Activated CD4-positive, alpha-beta T cell treated with anti-CD3 and anti-CD28 coated beads for 36 hours (primary cell): ENCODE results near the gene FGF18. TPM values are rescaled to one million over a fixed set of nuclear protein-coding genes. Genes with fewer than 3 reads are reported as not detected.

Experiments used
- ATAC-seq: fragments of 200-7000 bp; cut with Tn5 transposase; one replicate; pipeline ENCODE4 v1.10.0; 2021; ENCODE audit warnings: mild to moderate bottlenecking, moderate library complexity
- CTCF ChIA-PET: fragments of 350-600 bp; sonication (Branson Sonifier 250); formaldehyde crosslinking; loops from one replicate; lab custom pipeline; 2021; ENCODE audit warnings: antibody characterized with exemption; lab: Charles Lee
- POLR2A ChIA-PET: fragments of 350-600 bp; sonication (Branson Sonifier 250); formaldehyde crosslinking; loops from one replicate; lab custom pipeline; 2021; ENCODE audit warnings: antibody characterized with exemption, inconsistent platforms; lab: Charles Lee
- DNase-seq: peaks from one replicate; pipeline ENCODE4 v3.0.0-alpha.2; 2020
- H3K27ac Mint-ChIP-seq: one replicate; pipeline ENCODE4 v1.8.0; 2021; ENCODE audit warnings: mixed read lengths
- H3K27me3 Mint-ChIP-seq: one replicate; pipeline ENCODE4 v1.8.0; 2021; ENCODE audit warnings: mixed read lengths
- H3K36me3 Mint-ChIP-seq: one replicate; pipeline ENCODE4 v1.8.0; 2021; ENCODE audit warnings: low read depth, mixed read lengths
- H3K4me1 Mint-ChIP-seq: one replicate; pipeline ENCODE4 v1.8.0; 2021; ENCODE audit warnings: mixed read lengths
- H3K4me3 Mint-ChIP-seq: one replicate; pipeline ENCODE4 v1.8.0; 2021; ENCODE audit warnings: mild to moderate bottlenecking, moderate library complexity, mixed read lengths
- H3K9me3 Mint-ChIP-seq: one replicate; pipeline ENCODE4 v1.8.0; 2021; ENCODE audit warnings: low read depth, mixed read lengths
- intact Hi-C, 2 experiments: fragments of 100-400 bp; cut with DNase I in 1 of 2; cut with micrococcal nuclease in 1 of 2; formaldehyde crosslinking; loops; one replicate each; pipeline versions ENCODE4 v1.14.2 to v1.15.1; 2022 to 2024; cut with DNase I, micrococcal nuclease
- total RNA-seq, 2 experiments: library from RNA; stranded (reverse); gene quantifications; one replicate each; pipeline ENCODE4 v1.2.3, GENCODE V29; 2021

Gene FGF18
- total RNA-seq, 2 experiments from 2014 or later, result not detected

DNA sequence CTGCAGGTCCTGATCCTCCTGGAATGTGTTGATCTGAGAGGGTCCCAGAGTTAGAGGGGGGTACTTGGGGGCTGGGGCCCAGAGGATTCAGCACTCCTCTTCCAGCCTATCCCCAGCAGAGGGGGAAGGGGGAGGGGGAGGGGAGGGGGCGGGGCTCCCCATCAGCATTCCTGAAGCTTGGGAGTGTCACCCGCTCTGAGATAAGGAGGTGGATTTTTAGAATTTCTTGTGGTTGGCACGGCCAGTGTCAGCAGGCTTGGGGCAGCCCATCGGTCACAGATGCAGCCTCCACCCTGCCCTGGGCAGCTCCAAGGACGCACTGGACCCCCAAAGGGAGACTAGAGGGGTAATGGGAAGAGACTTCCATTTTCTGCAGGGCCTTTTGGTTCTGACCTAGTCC lies 5.3 kb downstream of the FGF18 start:
- peaks cover 6% of the 10 kb centered on the region for H3K4me1 Mint-ChIP-seq
- H3K27me3 Mint-ChIP-seq, result peaks cover 21% of the 10 kb centered on the region
- H3K4me3 Mint-ChIP-seq, result no peak overlapping the region
- H3K27ac Mint-ChIP-seq, result no peak overlapping the region
- H3K36me3 Mint-ChIP-seq, result no peaks in the 10 kb centered on the region
- ATAC-seq, result no peak
- intact Hi-C loops, result no loop called here
- no peaks in the 10 kb centered on the region for H3K9me3 Mint-ChIP-seq
- ChIA-PET POLR2A (no interaction called here), CTCF (no interaction called here)
- DNase-seq, result no peak

DNA sequence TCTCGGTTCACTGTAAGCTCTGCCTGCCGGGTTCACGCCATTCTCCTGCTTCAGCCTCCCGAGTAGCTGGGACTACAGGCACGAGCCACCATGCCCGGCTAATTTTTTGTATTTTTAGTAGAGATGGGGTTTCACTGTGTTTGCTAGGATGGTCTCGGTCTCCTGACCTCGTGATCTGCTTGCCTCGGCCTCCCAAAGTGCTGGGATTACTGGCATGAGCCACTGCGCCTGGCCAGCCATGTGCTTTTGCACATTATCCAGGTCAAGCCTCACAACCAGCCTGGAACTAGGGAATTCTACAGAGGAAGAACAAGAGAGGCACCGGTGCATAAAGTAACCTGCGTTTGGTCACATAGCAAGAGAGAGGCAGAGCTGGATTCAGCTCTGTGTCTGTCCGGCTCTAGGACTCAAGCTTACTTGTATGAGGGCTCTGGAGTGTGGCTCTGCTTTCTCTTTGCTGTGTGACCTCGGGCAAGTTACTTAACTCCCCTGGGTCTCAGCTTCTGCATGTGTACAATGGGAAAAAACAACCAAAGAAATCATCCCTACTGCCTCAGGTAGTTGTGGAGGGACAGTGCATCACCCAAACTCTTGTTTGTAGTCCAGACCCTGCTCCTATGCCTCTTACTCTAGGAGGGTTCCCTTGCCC lies 6.3 kb downstream of the FGF18 start:
- H3K4me3 Mint-ChIP-seq, result no peak overlapping the region
- no peak for DNase-seq
- peaks cover 16% of the 10 kb centered on the region for H3K27me3 Mint-ChIP-seq
- H3K9me3 Mint-ChIP-seq, result no peaks in the 10 kb centered on the region
- CTCF ChIA-PET, result interaction anchor here (0.7 kb wide), 1 partner anchor 16 kb away, joined by 3 read pairs; no protein-coding TSS in a partner anchor
- H3K36me3 Mint-ChIP-seq, result no peaks in the 10 kb centered on the region
- POLR2A ChIA-PET, result no interaction called here
- H3K4me1 Mint-ChIP-seq, result peaks cover 2% of the 10 kb centered on the region
- no peak for ATAC-seq
- intact Hi-C loops, result no loop called here
- H3K27ac Mint-ChIP-seq, result no peak overlapping the region

- CTCF ChIA-PET, result no interaction called here
- ATAC-seq, result no peak
- POLR2A ChIA-PET, result no interaction called here
- intact Hi-C loops, result no loop called here
- no peak for DNase-seq
- no peaks in the 10 kb centered on the region for H3K36me3 Mint-ChIP-seq
- no peak overlapping the region for H3K4me3 Mint-ChIP-seq
- H3K9me3 Mint-ChIP-seq, result no peaks in the 10 kb centered on the region
- no peak overlapping the region for H3K27ac Mint-ChIP-seq
- peaks cover 11% of the 10 kb centered on the region for H3K27me3 Mint-ChIP-seq
- no peaks in the 10 kb centered on the region for H3K4me1 Mint-ChIP-seq
Observed at GRCh38 chr5:171426266-171426665, 6.8 kb downstream of the FGF18 start.

GRCh38 chr5:171426680-171427079 lies 7.2 kb downstream of the FGF18 start:
- intact Hi-C loops, result no loop called here
- Mint-ChIP-seq H3K4me1 (no peaks in the 10 kb centered on the region), H3K36me3 (no peaks in the 10 kb centered on the region), H3K9me3 (no peaks in the 10 kb centered on the region), H3K27ac (no peak overlapping the region), H3K27me3 (peaks cover 7% of the 10 kb centered on the region), H3K4me3 (no peak overlapping the region)
- ATAC-seq (no peak), DNase-seq (no peak)
- ChIA-PET POLR2A (no interaction called here), CTCF (no interaction called here)

DNA sequence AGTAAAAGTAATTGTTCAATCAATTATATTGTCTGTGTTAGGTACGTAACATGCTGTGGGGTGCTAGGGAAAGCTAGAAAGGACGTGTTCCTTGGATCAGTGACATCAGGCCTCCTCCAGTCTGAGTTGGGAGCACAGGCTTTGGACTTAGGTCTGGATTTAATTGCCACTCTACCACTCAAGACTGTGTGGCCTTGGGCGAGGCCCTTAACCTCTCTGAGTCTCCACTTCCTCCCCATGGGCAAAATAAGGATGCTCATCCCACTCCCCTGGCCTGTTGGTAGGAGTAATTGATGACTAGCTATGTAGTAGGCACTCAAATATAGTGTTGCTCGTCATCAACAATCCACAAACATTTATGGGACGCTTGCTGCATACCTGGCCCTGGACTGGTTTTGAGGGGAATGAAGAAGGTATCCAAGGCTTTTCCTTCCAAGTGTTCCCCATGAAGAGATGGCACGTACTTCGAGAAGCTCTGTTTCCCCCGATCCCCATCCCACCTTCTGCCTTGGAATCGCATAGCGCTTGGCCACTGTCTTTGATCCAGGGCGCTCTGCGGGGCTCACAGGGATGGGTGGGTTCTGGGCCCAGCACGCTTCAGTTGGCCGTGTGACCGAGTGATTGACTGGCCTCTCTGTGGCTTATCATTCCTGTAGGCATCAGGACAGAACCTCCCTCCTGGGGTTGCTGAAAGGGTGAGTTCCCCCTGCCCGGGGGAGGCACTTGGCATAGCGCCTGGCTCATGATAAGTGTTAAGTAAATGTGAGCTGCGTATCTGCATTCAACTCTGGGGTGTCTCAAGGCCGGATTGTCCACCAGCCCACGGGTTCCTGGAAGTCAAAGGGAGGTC lies 8.1 kb downstream of the FGF18 start:
- no peak for DNase-seq
- H3K27ac Mint-ChIP-seq, result no peak overlapping the region
- H3K9me3 Mint-ChIP-seq, result no peaks in the 10 kb centered on the region
- ATAC-seq, result no peak
- H3K27me3 Mint-ChIP-seq, result peaks cover 2% of the 10 kb centered on the region
- H3K36me3 Mint-ChIP-seq, result no peaks in the 10 kb centered on the region
- ChIA-PET CTCF (no interaction called here), POLR2A (no interaction called here)
- intact Hi-C loops, result no loop called here
- H3K4me3 Mint-ChIP-seq, result no peak overlapping the region
- no peaks in the 10 kb centered on the region for H3K4me1 Mint-ChIP-seq

DNA sequence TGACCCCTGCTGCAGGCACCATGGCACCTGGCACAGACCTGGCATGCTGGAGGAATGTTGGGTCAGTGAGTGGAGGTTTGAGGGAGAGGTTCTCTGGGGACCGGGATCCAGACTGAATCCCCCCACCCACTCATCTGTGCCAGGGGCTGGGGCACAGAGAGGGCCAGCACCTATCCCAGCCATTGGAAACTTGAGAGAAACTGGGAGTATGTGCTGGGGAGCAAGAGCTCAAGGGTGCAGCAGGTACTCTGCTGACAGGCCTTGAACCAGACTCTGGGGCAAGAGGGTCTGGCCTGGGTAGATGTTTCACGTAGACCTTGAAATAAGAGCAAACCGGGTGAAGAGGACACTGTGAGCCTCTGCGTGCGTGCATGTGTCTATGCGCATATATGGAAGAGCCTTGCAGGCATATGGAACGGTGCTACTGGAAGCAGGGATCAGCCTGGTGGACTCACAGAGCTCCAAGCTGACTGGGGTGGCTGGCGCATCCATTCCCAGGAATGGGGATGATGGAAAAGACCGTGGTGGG lies 8.8 kb downstream of the FGF18 start:
- ATAC-seq (no peak), DNase-seq (no peak)
- ChIA-PET CTCF (no interaction called here), POLR2A (no interaction called here)
- H3K4me3 Mint-ChIP-seq, result no peak overlapping the region
- H3K36me3 Mint-ChIP-seq, result no peaks in the 10 kb centered on the region
- peaks cover 2% of the 10 kb centered on the region for H3K27me3 Mint-ChIP-seq
- H3K27ac Mint-ChIP-seq, result no peak overlapping the region
- no peaks in the 10 kb centered on the region for H3K9me3 Mint-ChIP-seq
- H3K4me1 Mint-ChIP-seq, result no peaks in the 10 kb centered on the region
- intact Hi-C loops, result no loop called here

GRCh38 chr5:171428809-171429542 lies 9.5 kb downstream of the FGF18 start:
- H3K36me3 Mint-ChIP-seq, result no peaks in the 10 kb centered on the region
- POLR2A ChIA-PET, result no interaction called here
- intact Hi-C loops, result no loop called here

GRCh38 chr5:171429543-171429910 lies 10.1 kb downstream of the FGF18 start:
- H3K27ac Mint-ChIP-seq, result no peak overlapping the region
- CTCF ChIA-PET, result interaction anchor here (0.6 kb wide), 1 partner anchor 35 kb away, joined by 3 read pairs; no protein-coding TSS in a partner anchor
- DNase-seq, result no peak
- intact Hi-C loops, result no loop called here
- H3K4me1 Mint-ChIP-seq, result no peaks in the 10 kb centered on the region
- H3K36me3 Mint-ChIP-seq, result no peaks in the 10 kb centered on the region
- H3K9me3 Mint-ChIP-seq, result no peaks in the 10 kb centered on the region
- no peaks in the 10 kb centered on the region for H3K27me3 Mint-ChIP-seq
- H3K4me3 Mint-ChIP-seq, result no peak overlapping the region
- POLR2A ChIA-PET, result no interaction called here
- no peak for ATAC-seq

More at GRCh38 chr5:171428809-171429542, 9.5 kb downstream of the FGF18 start:
- H3K9me3 Mint-ChIP-seq, result no peaks in the 10 kb centered on the region
- no peak overlapping the region for H3K27ac Mint-ChIP-seq
- H3K4me1 Mint-ChIP-seq, result no peaks in the 10 kb centered on the region
- no peak for ATAC-seq
- H3K27me3 Mint-ChIP-seq, result no peaks in the 10 kb centered on the region
- CTCF ChIA-PET, result no interaction called here
- H3K4me3 Mint-ChIP-seq, result no peak overlapping the region
- no peak for DNase-seq

GRCh38 chr5:171431251-171431777 lies 11.9 kb downstream of the FGF18 start:
- H3K9me3 Mint-ChIP-seq, result no peaks in the 10 kb centered on the region
- POLR2A ChIA-PET, result interaction anchor here (1.0 kb wide), 1 partner anchor 9 kb away, joined by 3 read pairs; no protein-coding TSS in a partner anchor
- intact Hi-C loops, result no loop called here
- no peaks in the 10 kb centered on the region for H3K36me3 Mint-ChIP-seq
- CTCF ChIA-PET, result interaction anchor here (0.6 kb wide), 1 partner anchor 419 kb away, joined by 3 read pairs; no protein-coding TSS in a partner anchor
- ATAC-seq, result no peak
- no peak overlapping the region for H3K4me3 Mint-ChIP-seq
- H3K4me1 Mint-ChIP-seq, result no peaks in the 10 kb centered on the region
- no peak for DNase-seq
- no peaks in the 10 kb centered on the region for H3K27me3 Mint-ChIP-seq
- H3K27ac Mint-ChIP-seq, result no peak overlapping the region

- no peaks in the 10 kb centered on the region for H3K27me3 Mint-ChIP-seq
- intact Hi-C loops, result no loop called here
- H3K9me3 Mint-ChIP-seq, result no peaks in the 10 kb centered on the region
- DNase-seq (no peak), ATAC-seq (no peak)
- no peak overlapping the region for H3K27ac Mint-ChIP-seq
- H3K4me3 Mint-ChIP-seq, result no peak overlapping the region
- no peaks in the 10 kb centered on the region for H3K4me1 Mint-ChIP-seq
- POLR2A ChIA-PET, result interaction anchor here (1.0 kb wide), 1 partner anchor 10 kb away, joined by 3 read pairs; no protein-coding TSS in a partner anchor
- H3K36me3 Mint-ChIP-seq, result no peaks in the 10 kb centered on the region
- CTCF ChIA-PET, result no interaction called here
Observed at GRCh38 chr5:171432076-171432475, 12.6 kb downstream of the FGF18 start.
